ENCODE data around the gene MTMR2. TPM values are rescaled to one million over a fixed set of nuclear protein-coding genes. Genes with fewer than 3 reads are reported as not detected.

MTMR2 gene
- total RNA-seq, 1 experiment from 2014 or later, result 75.2 TPM

DNA sequence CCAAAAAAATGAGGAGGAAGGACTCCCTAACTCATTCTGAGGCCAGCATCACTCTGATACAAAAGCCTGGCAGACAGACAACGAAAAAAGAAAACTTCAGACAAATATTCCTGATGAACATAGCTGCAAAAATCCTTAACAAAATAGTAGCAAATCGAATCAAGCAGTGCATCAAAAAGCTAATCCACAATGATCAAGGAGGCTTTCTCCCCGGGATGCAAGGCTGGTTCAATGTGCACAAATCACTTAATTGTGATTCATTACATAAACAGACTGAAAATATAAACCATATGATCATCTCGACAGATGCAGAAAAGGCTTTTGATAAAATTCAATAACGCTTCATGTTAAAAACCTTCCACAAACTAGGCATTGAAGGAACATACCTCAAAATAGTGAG lies 16.4 kb downstream of the MTMR2 start:
- no peak overlapping the region for H3K4me3 Mint-ChIP-seq (ENCODE audit: unreplicated experiment)
- peaks cover 42% of the 10 kb centered on the region for H3K4me1 ChIP-seq
- no peaks in the 10 kb centered on the region for H3K27me3 Mint-ChIP-seq (ENCODE audit: insufficient read depth, unreplicated experiment)
- CTCF ChIA-PET, result no interaction called here
- no peaks in the 10 kb centered on the region for H3K36me3 ChIP-seq (ENCODE audit: control insufficient read depth, insufficient read depth, low read length)
- no peak for DNase-seq
- peaks cover 9% of the 10 kb centered on the region for H3K4me1 Mint-ChIP-seq (ENCODE audit: low read depth, unreplicated experiment)
- no peak for TF ChIP-seq CTCF (IDR thresholded peaks at IDR 0.05; ENCODE audit: insufficient read depth in 1 of 2, low read depth in 1 of 2, low read length in 1 of 2, severe bottlenecking in 1 of 2, unreplicated experiment in 1 of 2)
- H3K9me3 Mint-ChIP-seq (ENCODE audit: unreplicated experiment), result peaks cover 7% of the 10 kb centered on the region
- H3K9me3 ChIP-seq, result no peaks in the 10 kb centered on the region
- no peak overlapping the region for H3K4me3 ChIP-seq (ENCODE audit: low read depth, low read length)
- POLR2A ChIA-PET, result interaction anchor here (0.6 kb wide), 1 partner anchor 336 kb away, joined by 3 read pairs; no protein-coding TSS in a partner anchor
- intact Hi-C loops (cut with micrococcal nuclease; ENCODE audit: unreplicated experiment), result no loop called here
- no TSS peak for BruUV-seq (replicated peaks)
- no peaks in the 10 kb centered on the region for H3K27me3 ChIP-seq (replicated peaks; ENCODE audit: control insufficient read depth, insufficient read depth, low read length)
- H3K27ac Mint-ChIP-seq (ENCODE audit: unreplicated experiment), result no peak overlapping the region
- H3K36me3 Mint-ChIP-seq (ENCODE audit: insufficient read depth, unreplicated experiment), result peaks cover 5% of the 10 kb centered on the region

- no peak for TF ChIP-seq CTCF (IDR thresholded peaks at IDR 0.05; ENCODE audit: insufficient read depth in 1 of 2, low read depth in 1 of 2, low read length in 1 of 2, severe bottlenecking in 1 of 2, unreplicated experiment in 1 of 2)
These were observed 19.8 kb downstream of the MTMR2 start for GRCh38 chr11:95904009-95904650.

DNA sequence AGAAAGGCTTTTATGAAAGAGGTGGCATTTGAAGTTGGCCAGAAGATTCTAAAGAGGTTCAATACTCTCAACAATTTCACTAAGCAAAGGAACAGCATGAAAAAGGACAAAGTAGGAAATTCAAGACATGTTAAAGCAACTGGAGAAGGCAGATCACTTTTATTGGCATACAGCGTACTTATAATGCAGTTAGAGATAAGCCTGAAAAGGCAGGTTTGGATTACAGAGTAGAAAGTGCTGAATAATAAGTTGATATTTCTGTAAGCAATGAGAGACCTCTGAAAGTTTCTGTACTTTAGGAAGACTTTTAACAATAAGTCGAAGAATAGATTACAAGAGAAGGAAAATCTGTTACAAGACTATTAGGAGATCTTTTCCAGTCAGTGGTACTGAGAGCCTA lies 25.1 kb downstream of the MTMR2 start:
- H3K4me1 Mint-ChIP-seq (ENCODE audit: low read depth, unreplicated experiment), result peaks cover 6% of the 10 kb centered on the region
- H3K36me3 ChIP-seq (ENCODE audit: control insufficient read depth, insufficient read depth, low read length), result no peaks in the 10 kb centered on the region
- ChIA-PET CTCF (no interaction called here), POLR2A (no interaction called here)
- H3K36me3 Mint-ChIP-seq (ENCODE audit: insufficient read depth, unreplicated experiment), result no peaks in the 10 kb centered on the region
- no peak for TF ChIP-seq CTCF (IDR thresholded peaks at IDR 0.05; ENCODE audit: insufficient read depth in 1 of 2, low read depth in 1 of 2, low read length in 1 of 2, severe bottlenecking in 1 of 2, unreplicated experiment in 1 of 2)
- no peaks in the 10 kb centered on the region for H3K27me3 ChIP-seq (replicated peaks; ENCODE audit: control insufficient read depth, insufficient read depth, low read length)
- no peaks in the 10 kb centered on the region for H3K27me3 Mint-ChIP-seq (ENCODE audit: insufficient read depth, unreplicated experiment)
- H3K4me3 ChIP-seq (ENCODE audit: low read depth, low read length), result no peak overlapping the region
- no peak overlapping the region for H3K27ac Mint-ChIP-seq (ENCODE audit: unreplicated experiment)
- no peak for DNase-seq
- no peak overlapping the region for H3K4me3 Mint-ChIP-seq (ENCODE audit: unreplicated experiment)
- intact Hi-C loops (cut with micrococcal nuclease; ENCODE audit: unreplicated experiment), result no loop called here
- H3K4me1 ChIP-seq, result peaks cover 32% of the 10 kb centered on the region
- no peaks in the 10 kb centered on the region for H3K9me3 ChIP-seq
- no peaks in the 10 kb centered on the region for H3K9me3 Mint-ChIP-seq (ENCODE audit: unreplicated experiment)
- BruUV-seq (replicated peaks), result no TSS peak

More at GRCh38 chr11:95904009-95904650, 19.8 kb downstream of the MTMR2 start:
- no peak overlapping the region for H3K27ac Mint-ChIP-seq (ENCODE audit: unreplicated experiment)
- peak; percentile 86 to 90 for DNase-seq
- CTCF ChIA-PET, result interaction anchor here (1.6 kb wide), 1 partner anchor 439 kb away, joined by 6 read pairs; the partner anchor contains the start of gene MAML2
- Histone ChIP-seq H3K27me3 (replicated peaks; ENCODE audit: control insufficient read depth, insufficient read depth, low read length) (no peaks in the 10 kb centered on the region), H3K36me3 (ENCODE audit: control insufficient read depth, insufficient read depth, low read length) (no peaks in the 10 kb centered on the region), H3K4me1 (peaks cover 49% of the 10 kb centered on the region), H3K4me3 (ENCODE audit: low read depth, low read length) (no peak overlapping the region), H3K9me3 (no peaks in the 10 kb centered on the region)
- BruUV-seq (replicated peaks), result no TSS peak
- H3K4me1 Mint-ChIP-seq (ENCODE audit: low read depth, unreplicated experiment), result peaks cover 9% of the 10 kb centered on the region
- H3K4me3 Mint-ChIP-seq (ENCODE audit: unreplicated experiment), result no peak overlapping the region
- H3K27me3 Mint-ChIP-seq (ENCODE audit: insufficient read depth, unreplicated experiment), result no peaks in the 10 kb centered on the region
- POLR2A ChIA-PET, result interaction anchor here (0.6 to 1.0 kb wide), 2 partner anchors 17 to 20 kb away, joined by 3 read pairs; partner anchors contain the start of gene MTMR2
- intact Hi-C loops (cut with micrococcal nuclease; ENCODE audit: unreplicated experiment), result loop anchor here (1.0 to 5.0 kb wide), 3 partner anchors 20 to 338 kb away; partner anchors contain the start of gene MTMR2
- peaks cover 7% of the 10 kb centered on the region for H3K9me3 Mint-ChIP-seq (ENCODE audit: unreplicated experiment)
- H3K36me3 Mint-ChIP-seq (ENCODE audit: insufficient read depth, unreplicated experiment), result no peaks in the 10 kb centered on the region
